HepG2 (cell line): Measurements from ENCODE around the gene KLHL28. TPM values are rescaled to one million over a fixed set of nuclear protein-coding genes. Genes with fewer than 3 reads are reported as not detected.

Experiments
- ATAC-seq: fragments of 200-7000 bp; cut with Tn5 transposase; 3 replicates; pipeline ENCODE4 v1.9.1; 2020; ENCODE audit warnings: mild to moderate bottlenecking, moderate library complexity
- BruUV-seq: library from RNA; stranded (reverse); fragments of 400-500 nt; replicated peaks from 2 replicates; lab custom pipeline; 2021; lab: Mats Ljungman, UMichigan
- CTCF ChIA-PET: fragments of 300-600 bp; formaldehyde crosslinking; extraction: SDS; loops from one replicate; lab custom pipeline; 2021; ENCODE audit warnings: low total read pairs, inconsistent platforms, low intra/inter-chr PET ratio; lab: Yijun Ruan, JAX
- POLR2A ChIA-PET: fragments of 350-600 bp; sonication (Branson Sonifier 250); formaldehyde crosslinking; loops from one replicate; lab custom pipeline; 2020; ENCODE audit warnings: antibody characterized with exemption, inconsistent platforms; lab: Yijun Ruan, JAX
- DNase-seq: peaks from one replicate; pipeline ENCODE4 v3.0.0-alpha.2; 2015; ENCODE audit warnings: low spot score
- FAIRE-seq: peaks from 3 replicates; lab custom pipeline; 2011; peaks lifted over from hg19 to GRCh38; lab: Jason Lieb, UNC
- H2AFZ ChIP-seq: one replicate; pipeline ENCODE4 v1.6.1; 2011; ENCODE audit warnings: low read length, inconsistent platforms
- H3K27ac ChIP-seq: fragments of 300-600 bp; 3 replicates; pipeline ENCODE4 v1.8.0; 2011; ENCODE audit warnings: mixed run types, mild to moderate bottlenecking, mixed read lengths, low read length, inconsistent platforms; ENCODE audit not compliant: insufficient read depth; ENCODE audit errors: extremely low read length
- H3K27me3 ChIP-seq, 2 experiments: fragments of 200-600 bp in 1 of 2; 2 replicates in 1 of 2; 3 replicates in 1 of 2; pipeline versions ENCODE4 v1.6.0 to v1.8.0; 2011; ENCODE audit warnings: low read length in 2 of 2, mild to moderate bottlenecking in 2 of 2, moderate library complexity in 2 of 2, inconsistent platforms in 1 of 2; ENCODE audit not compliant: insufficient read depth in 2 of 2, control insufficient read depth in 1 of 2
- H3K36me3 ChIP-seq, 2 experiments: fragments of 200-600 bp in 1 of 2; replicated peaks in 1 of 2; 2 replicates in 1 of 2; 3 replicates in 1 of 2; pipeline versions ENCODE4 v1.5.1 to v1.8.0; 2011; ENCODE audit warnings: low read length in 2 of 2, inconsistent platforms in 1 of 2; ENCODE audit not compliant: insufficient read depth in 2 of 2, control insufficient read depth in 1 of 2
- H3K4me1 ChIP-seq: 2 replicates; pipeline ENCODE4 v1.5.1; 2012; ENCODE audit warnings: low read length, inconsistent platforms; ENCODE audit not compliant: insufficient read depth
- H3K4me2 ChIP-seq: 2 replicates; pipeline ENCODE4 v1.6.0; 2011; ENCODE audit warnings: low read depth, low read length, inconsistent platforms
- H3K4me3 ChIP-seq, 3 experiments: fragments of 200-600 bp in 1 of 3; sonication (generic), shearing (Covaris generic) in 1 of 3; replicated peaks in 1 of 3; 2 replicates each; pipeline ENCODE4 v1.5.1; 2011 to 2016; ENCODE audit warnings: low read length in 3 of 3, inconsistent platforms in 2 of 3, low read depth in 2 of 3, mild to moderate bottlenecking in 2 of 3, control low read depth in 1 of 3, mixed read lengths in 1 of 3; ENCODE audit not compliant: insufficient read depth in 1 of 3
- H3K79me2 ChIP-seq: one replicate; pipeline ENCODE4 v1.6.1; 2011; ENCODE audit warnings: low read length, inconsistent platforms; ENCODE audit not compliant: insufficient read depth
- H3K9ac ChIP-seq: 2 replicates; pipeline ENCODE4 v1.6.0; 2011; ENCODE audit warnings: mild to moderate bottlenecking, low read depth, low read length, inconsistent platforms; ENCODE audit not compliant: insufficient read depth
- H3K9me3 ChIP-seq: 2 replicates; pipeline ENCODE4 v1.5.1; 2012; ENCODE audit warnings: mild to moderate bottlenecking, low read length
- H4K20me1 ChIP-seq: 2 replicates; pipeline ENCODE4 v1.6.0; 2011; ENCODE audit warnings: inconsistent platforms, mild to moderate bottlenecking, low read length, moderate library complexity; ENCODE audit not compliant: insufficient read depth
- ADNP ChIP-seq: sonication (generic); formaldehyde crosslinking; IDR thresholded peaks from 2 replicates; pipeline ENCODE4 v1.4.0; 2020; ENCODE audit warnings: missing genetic modification reagents
- HMGXB3 ChIP-seq: sonication (generic); formaldehyde crosslinking; IDR thresholded peaks from 2 replicates; pipeline ENCODE4 v1.4.0; 2020; ENCODE audit warnings: missing genetic modification reagents, borderline replicate concordance
- MIER2 ChIP-seq: IDR thresholded peaks from 2 replicates; pipeline ENCODE4 v1.6.1; 2016; ENCODE audit warnings: missing biosample characterization, missing genetic modification reagents
- NR2C2 ChIP-seq: sonication (generic); formaldehyde crosslinking; IDR thresholded peaks from 2 replicates; pipeline ENCODE4 v1.4.0; 2020; ENCODE audit warnings: missing genetic modification reagents, mild to moderate bottlenecking, moderate library complexity, borderline replicate concordance
- ZBTB7B ChIP-seq: sonication (generic); formaldehyde crosslinking; IDR thresholded peaks from 2 replicates; pipeline ENCODE4 v1.4.0; 2020; ENCODE audit warnings: missing genetic modification reagents
- ZNF232 ChIP-seq: sonication (generic); formaldehyde crosslinking; IDR thresholded peaks from 2 replicates; pipeline ENCODE4 v1.4.0; 2020; ENCODE audit warnings: missing genetic modification reagents, borderline replicate concordance
- ZNF280D ChIP-seq: sonication (generic); formaldehyde crosslinking; IDR thresholded peaks from 2 replicates; pipeline ENCODE4 v1.5.1; 2020; ENCODE audit warnings: mild to moderate bottlenecking, missing genetic modification reagents
- ZNF383 ChIP-seq: sonication (generic); formaldehyde crosslinking; IDR thresholded peaks from 2 replicates; pipeline ENCODE4 v1.4.0; 2020; ENCODE audit warnings: missing genetic modification reagents, mild to moderate bottlenecking, borderline replicate concordance
- ZNF512B ChIP-seq: sonication (generic); formaldehyde crosslinking; IDR thresholded peaks from 2 replicates; pipeline ENCODE4 v1.5.1; 2020; ENCODE audit warnings: missing genetic modification reagents, mild to moderate bottlenecking, borderline replicate concordance
- ZNF567 ChIP-seq: sonication (generic); formaldehyde crosslinking; IDR thresholded peaks from 2 replicates; pipeline ENCODE4 v1.8.1; 2023; ENCODE audit warnings: mild to moderate bottlenecking, missing genetic modification reagents, borderline replicate concordance
- ZNF800 ChIP-seq: sonication (generic); formaldehyde crosslinking; IDR thresholded peaks from 2 replicates; pipeline ENCODE4 v1.4.0; 2020; ENCODE audit warnings: missing genetic modification reagents
- WGBS: methylation state at CpG from one replicate; pipeline ENCODE4 v1.1.6; 2017; ENCODE audit warnings: low lambda C conversion rate; 5-methylcytosine and 5-hydroxymethylcytosine counted together
- in situ Hi-C: cut with HindIII; loops from 2 replicates; pipeline ENCODE4 v1.10.0; 2017; ENCODE audit warnings: low pct_unique_long_range_greater_than_20kb; ENCODE audit not compliant: extremely low pct_ligation_motif_present
- intact Hi-C: fragments of 100-400 bp; cut with micrococcal nuclease; formaldehyde crosslinking; loops from one replicate; pipeline ENCODE4 v1.10.0; 2022; ENCODE audit not compliant: unreplicated experiment
- polyA plus RNA-seq, 8 experiments: library from polyadenylated mRNA; depleted of rRNA in 3 of 8; stranded (reverse) in 7 of 8; unstranded in 1 of 8; fragments of >200 nt; fragmentation: Illumina TruSeq in 4 of 8; extraction: Trizol in 4 of 8; gene quantifications; 2 replicates each; pipeline versions ENCODE4 v1.2.1 to v1.2.3, GENCODE V29; 2011 to 2016; ENCODE audit warnings: low read depth in 4 of 8, missing spikeins in 1 of 8, mixed read lengths in 1 of 8; ENCODE audit not compliant: insufficient read depth in 1 of 8
- total RNA-seq, 5 experiments: library from RNA; depleted of rRNA; stranded (reverse); fragments of >200 nt; fragmentation: Illumina TruSeq; extraction: Trizol; gene quantifications; 2 replicates each; pipeline ENCODE4 v1.2.3, GENCODE V29; 2016; ENCODE audit warnings: low read depth in 1 of 5

Gene KLHL28
- total and polyA plus RNA-seq, 2 of the 13 experiments (the other 11 are each of a cell fraction or from before 2014, with no cell fraction given) = 3.4 to 6.6 TPM

GRCh38 chr14:44910821-44911220 lies 50.9 kb downstream of the KLHL28 start:
- no peak for FAIRE-seq
- Histone ChIP-seq H3K9me3 (no peaks in the 10 kb centered on the region), H3K27ac (no peak overlapping the region), H3K36me3 (no peaks in the 10 kb centered on the region), H3K79me2 (no peaks in the 10 kb centered on the region), H3K9ac (no peak overlapping the region), H4K20me1 (no peaks in the 10 kb centered on the region), H3K27me3 (no peaks in the 10 kb centered on the region; a peak in 1 of 5 replicates), H3K4me3 (no peak overlapping the region), H2AFZ (peak overlapping the region; percentile 59), H3K4me1 (peaks cover 12% of the 10 kb centered on the region), H3K4me2 (no peak overlapping the region)
- ChIA-PET CTCF (no interaction called here), POLR2A (interaction anchor here (1.6 kb wide), 1 partner anchor 14 kb away, joined by 6 read pairs; a partner anchor contains a TSS)
- DNase-seq = no peak
- WGBS = 43% methylated on average over 2 of the region's 2 CpGs
- no TSS peak for BruUV-seq
- intact Hi-C loops = loop anchor here (5.0 kb wide), 1 partner anchor 341 kb away; the partner anchor contains the start of gene MIS18BP1
- in situ Hi-C loops = loop anchor here (5.0 kb wide), 1 partner anchor 356 kb away; no protein-coding TSS in a partner anchor
- no peak for ATAC-seq
- TF ChIP-seq ZNF567 (CRISPR knock-in tag) = no peak
- no peak for TF ChIP-seq ZNF800
- no peak for TF ChIP-seq MIER2
- TF ChIP-seq HMGXB3 = no peak
- no peak for TF ChIP-seq ZNF512B (CRISPR knock-in tag)
- no peak for TF ChIP-seq ZNF232
- no peak for TF ChIP-seq ZBTB7B (CRISPR knock-in tag)
- TF ChIP-seq ZNF280D (CRISPR knock-in tag) = no peak
- no peak for TF ChIP-seq NR2C2 (CRISPR knock-in tag)
- TF ChIP-seq ADNP = no peak
- TF ChIP-seq ZNF383 = no peak
